Right atrium auricular region (tissue), 2 donors: Measurements from ENCODE around the gene SPG11. TPM values are rescaled to one million over a fixed set of nuclear protein-coding genes. Genes with fewer than 3 reads are reported as not detected.

Experiments
- DNase-seq: peaks from one replicate; pipeline ENCODE4 v3.0.0-alpha.2; 2019; ENCODE audit warnings: low spot score
- H3K27ac ChIP-seq, 2 donors: fragments of 200-600 bp; sonication (generic); 1 replicate in 1 of 2; 2 replicates in 1 of 2; pipeline ENCODE4 v1.5.1; 2016 to 2019
- H3K27me3 ChIP-seq, 2 donors: fragments of 200-600 bp; sonication (generic); one replicate each; pipeline versions ENCODE4 v1.5.1 to v1.6.0; 2017 to 2019
- H3K36me3 ChIP-seq: fragments of 200-600 bp; sonication (generic); one replicate; pipeline ENCODE4 v1.5.1; 2016
- H3K4me1 ChIP-seq, 2 donors: fragments of 200-600 bp; sonication (generic); one replicate each; pipeline versions ENCODE4 v1.5.1 to v1.6.0; 2017 to 2019
- H3K4me3 ChIP-seq, 2 donors: fragments of 200-600 bp; sonication (generic); 1 replicate in 1 of 2; 2 replicates in 1 of 2; pipeline ENCODE4 v1.5.1; 2017 to 2019; ENCODE audit warnings: mild to moderate bottlenecking in 1 of 2, moderate library complexity in 1 of 2
- H3K9me3 ChIP-seq, 2 donors: fragments of 200-600 bp; sonication (generic); one replicate each; pipeline ENCODE4 v1.5.1; 2019
- CTCF ChIP-seq, 2 donors: fragments of 200-600 bp; sonication (generic); IDR thresholded peaks; one replicate each; pipeline ENCODE4 v1.5.1; 2019; ENCODE audit warnings: antibody characterized with exemption in 2 of 2
- total RNA-seq, 2 donors: library from RNA; depleted of rRNA; stranded (reverse); fragments of >200 nt; gene quantifications; one replicate each; pipeline ENCODE4 v1.1.0, GENCODE V29; 2016

SPG11 gene
- total RNA-seq, 2 donors from 2014 or later: 34.2 to 40.1 TPM

- Histone ChIP-seq H3K36me3 (peaks cover 29% of the 10 kb centered on the region), H3K4me3 (no peak overlapping the region), H3K27ac (no peak overlapping the region), H3K27me3 (no peaks in the 10 kb centered on the region), H3K9me3 (no peaks in the 10 kb centered on the region), H3K4me1 (peaks cover 0 to 8% of the 10 kb centered on the region in 2 donors)
- no peak for DNase-seq
- no peak for TF ChIP-seq CTCF (IDR thresholded peaks at IDR 0.05)
These were observed 90.1 kb downstream of the SPG11 start for GRCh38 chr15:44573386-44573785.

- H3K27ac ChIP-seq: no peak overlapping the region
These were observed 93.1 kb downstream of the SPG11 start for GRCh38 chr15:44570361-44570760.

DNA sequence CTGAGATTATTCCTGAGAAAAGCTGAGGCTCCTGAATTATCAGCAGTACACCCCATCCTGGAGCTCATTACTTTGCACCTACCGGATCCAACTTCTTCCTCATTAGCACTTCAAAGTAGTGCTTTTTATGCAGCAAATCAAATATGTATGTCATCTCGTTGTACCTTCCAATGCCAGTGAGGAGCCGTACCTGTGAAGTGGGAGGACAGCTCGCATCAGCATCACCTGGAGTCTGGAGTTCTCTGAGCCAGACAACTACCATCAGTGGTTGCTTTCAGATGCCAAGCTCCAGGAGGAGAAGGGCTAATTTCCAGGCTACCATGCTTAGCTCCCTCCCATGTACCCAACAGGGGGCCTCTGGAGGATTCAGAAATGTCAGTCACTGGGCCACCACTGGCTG is 94.1 kb downstream of the SPG11 start:
- Histone ChIP-seq H3K4me3 (no peak overlapping the region), H3K27ac (no peak overlapping the region), H3K27me3 (no peaks in the 10 kb centered on the region), H3K4me1 (no peaks in the 10 kb centered on the region), H3K9me3 (peaks cover 0 to 6% of the 10 kb centered on the region in 2 donors), H3K36me3 (peaks cover 66% of the 10 kb centered on the region)
- no peak for DNase-seq
- TF ChIP-seq CTCF (IDR thresholded peaks at IDR 0.05): no peak

More at GRCh38 chr15:44570361-44570760, 93.1 kb downstream of the SPG11 start:
- Histone ChIP-seq H3K4me3 (no peak overlapping the region), H3K9me3 (peaks cover 0 to 4% of the 10 kb centered on the region in 2 donors), H3K36me3 (peaks cover 55% of the 10 kb centered on the region), H3K27me3 (no peaks in the 10 kb centered on the region), H3K4me1 (peaks cover 0 to 8% of the 10 kb centered on the region in 2 donors)
- no peak for TF ChIP-seq CTCF (IDR thresholded peaks at IDR 0.05)
- DNase-seq: no peak

DNA sequence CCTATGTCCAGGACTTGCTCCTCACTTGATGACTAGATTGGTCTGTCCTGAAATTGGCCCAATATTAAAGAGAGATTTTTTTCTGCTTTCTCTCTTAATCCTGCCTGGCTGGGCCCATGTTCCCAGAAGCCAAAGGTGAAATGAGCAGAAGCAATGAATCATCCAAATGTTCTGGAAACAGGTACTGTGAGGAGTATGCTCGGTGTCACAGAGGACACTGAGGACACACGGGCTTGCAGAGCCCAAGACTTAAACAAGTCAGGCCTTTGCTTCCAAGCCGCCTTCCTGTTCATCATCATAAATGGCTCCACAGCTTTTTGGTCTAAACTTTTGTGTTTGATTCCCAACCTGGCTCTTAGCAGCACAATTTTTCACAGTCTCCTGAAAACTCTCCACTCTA is 95.1 kb downstream of the SPG11 start:
- peaks cover 0 to 6% of the 10 kb centered on the region in 2 donors for H3K9me3 ChIP-seq
- TF ChIP-seq CTCF (IDR thresholded peaks at IDR 0.05): no peak
- H3K27ac ChIP-seq: no peak overlapping the region
- no peak overlapping the region for H3K4me3 ChIP-seq
- H3K36me3 ChIP-seq: peaks cover 74% of the 10 kb centered on the region
- no peaks in the 10 kb centered on the region for H3K27me3 ChIP-seq
- DNase-seq: no peak
- no peaks in the 10 kb centered on the region for H3K4me1 ChIP-seq

GRCh38 chr15:44566155-44566540 is 97.3 kb downstream of the SPG11 start:
- H3K27ac ChIP-seq: no peak overlapping the region
- no peak overlapping the region for H3K4me3 ChIP-seq
- no peak for TF ChIP-seq CTCF (IDR thresholded peaks at IDR 0.05)
- H3K9me3 ChIP-seq: peaks cover 0 to 6% of the 10 kb centered on the region in 2 donors
- H3K4me1 ChIP-seq: no peaks in the 10 kb centered on the region
- DNase-seq: no peak
- peaks cover 77% of the 10 kb centered on the region for H3K36me3 ChIP-seq
- H3K27me3 ChIP-seq: no peaks in the 10 kb centered on the region
